DND-41 (cell line): Measurements from ENCODE around the gene UNC5C.

ENCODE experiments used
- ATAC-seq: fragments of 200-7000 bp; cut with Tn5 transposase; 3 replicates; pipeline ENCODE4 v1.9.1; 2021; ENCODE audit warnings: low read depth; ENCODE audit not compliant: insufficient read depth
- DNase-seq: peaks from one replicate; pipeline ENCODE4 v3.0.0-alpha.2; 2020
- H2AFZ ChIP-seq: 2 replicates; pipeline ENCODE4 v1.6.0; 2012; ENCODE audit warnings: low read depth, low read length
- H3K27ac ChIP-seq: 2 replicates; pipeline ENCODE4 v1.5.1; 2012; ENCODE audit warnings: low read length, inconsistent platforms
- H3K27me3 ChIP-seq: fragments of 200-600 bp; sonication (generic); 2 replicates; pipeline ENCODE4 v1.6.0; 2012; ENCODE audit warnings: low read length, mild to moderate bottlenecking, inconsistent platforms; ENCODE audit not compliant: insufficient read depth, poor library complexity
- H3K36me3 ChIP-seq: 2 replicates; pipeline ENCODE4 v1.5.1; 2012; ENCODE audit warnings: low read length, inconsistent platforms; ENCODE audit not compliant: insufficient read depth
- H3K4me1 ChIP-seq: 2 replicates; pipeline ENCODE4 v1.5.1; 2012; ENCODE audit warnings: mild to moderate bottlenecking, low read length; ENCODE audit not compliant: insufficient read depth
- H3K4me2 ChIP-seq: 2 replicates; pipeline ENCODE4 v1.6.0; 2012; ENCODE audit warnings: mild to moderate bottlenecking, moderate library complexity, low read length, inconsistent platforms; ENCODE audit not compliant: insufficient read depth
- H3K4me3 ChIP-seq, 2 experiments: fragments of 200-600 bp in 1 of 2; shearing (Covaris generic) in 1 of 2; 2 replicates each; pipeline ENCODE4 v1.5.1; 2012 to 2016; ENCODE audit warnings: inconsistent platforms in 2 of 2, low read length in 2 of 2, mild to moderate bottlenecking in 2 of 2, low read depth in 1 of 2, moderate library complexity in 1 of 2
- H3K79me2 ChIP-seq: 2 replicates; pipeline ENCODE4 v1.6.0; 2012; ENCODE audit warnings: low read length, inconsistent platforms; ENCODE audit not compliant: insufficient read depth
- H3K9ac ChIP-seq: 2 replicates; pipeline ENCODE4 v1.6.0; 2012; ENCODE audit warnings: low read depth, mild to moderate bottlenecking, inconsistent platforms, low read length, moderate library complexity
- H3K9me3 ChIP-seq: 2 replicates; pipeline ENCODE4 v1.5.1; 2012; ENCODE audit warnings: low read length, moderate library complexity, mild to moderate bottlenecking, inconsistent platforms; ENCODE audit not compliant: insufficient read depth, severe bottlenecking
- H4K20me1 ChIP-seq: 2 replicates; pipeline ENCODE4 v1.6.0; 2012; ENCODE audit warnings: low read length; ENCODE audit not compliant: insufficient read depth
- EZH2 ChIP-seq: IDR thresholded peaks from 3 replicates; pipeline ENCODE4 v1.6.1; 2012; ENCODE audit warnings: borderline replicate concordance, low read depth, mild to moderate bottlenecking, moderate library complexity, low read length, inconsistent platforms; ENCODE audit not compliant: severe bottlenecking
- TF ChIP-seq, protein P1 (sequence below): IDR thresholded peaks from 2 replicates; pipeline ENCODE4 v1.5.1; 2012; ENCODE audit warnings: borderline replicate concordance, low read length, moderate library complexity, mild to moderate bottlenecking; ENCODE audit not compliant: poor library complexity, severe bottlenecking; ENCODE audit errors: extremely low read depth

UNC5C gene

DNA sequence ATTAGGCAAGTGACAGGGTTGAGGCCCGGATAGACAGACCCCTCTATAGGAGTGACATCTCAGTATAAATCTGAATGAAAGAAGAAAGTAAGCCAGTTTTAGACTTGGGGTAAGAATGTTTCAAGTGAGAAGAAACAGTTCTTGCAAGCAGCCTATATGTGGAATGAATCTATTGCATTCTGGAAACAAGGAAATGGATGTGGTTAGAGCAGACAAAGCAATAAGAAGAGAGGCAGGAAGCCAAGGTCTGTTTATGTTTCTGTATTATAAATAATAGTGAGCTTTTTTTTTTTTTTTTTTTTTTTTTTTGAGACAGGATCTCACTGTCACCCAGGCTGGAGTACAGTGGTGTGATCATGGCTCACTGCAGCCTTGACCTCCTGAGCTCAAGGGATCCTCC, 255.8 kb downstream of the UNC5C start:
- no peak overlapping the region for H3K9ac ChIP-seq
- H3K4me3 ChIP-seq = no peak overlapping the region
- no peak for TF ChIP-seq EZH2
- TF ChIP-seq, protein P1, sequence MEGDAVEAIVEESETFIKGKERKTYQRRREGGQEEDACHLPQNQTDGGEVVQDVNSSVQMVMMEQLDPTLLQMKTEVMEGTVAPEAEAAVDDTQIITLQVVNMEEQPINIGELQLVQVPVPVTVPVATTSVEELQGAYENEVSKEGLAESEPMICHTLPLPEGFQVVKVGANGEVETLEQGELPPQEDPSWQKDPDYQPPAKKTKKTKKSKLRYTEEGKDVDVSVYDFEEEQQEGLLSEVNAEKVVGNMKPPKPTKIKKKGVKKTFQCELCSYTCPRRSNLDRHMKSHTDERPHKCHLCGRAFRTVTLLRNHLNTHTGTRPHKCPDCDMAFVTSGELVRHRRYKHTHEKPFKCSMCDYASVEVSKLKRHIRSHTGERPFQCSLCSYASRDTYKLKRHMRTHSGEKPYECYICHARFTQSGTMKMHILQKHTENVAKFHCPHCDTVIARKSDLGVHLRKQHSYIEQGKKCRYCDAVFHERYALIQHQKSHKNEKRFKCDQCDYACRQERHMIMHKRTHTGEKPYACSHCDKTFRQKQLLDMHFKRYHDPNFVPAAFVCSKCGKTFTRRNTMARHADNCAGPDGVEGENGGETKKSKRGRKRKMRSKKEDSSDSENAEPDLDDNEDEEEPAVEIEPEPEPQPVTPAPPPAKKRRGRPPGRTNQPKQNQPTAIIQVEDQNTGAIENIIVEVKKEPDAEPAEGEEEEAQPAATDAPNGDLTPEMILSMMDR = no peak
- H3K9me3 ChIP-seq = peaks cover 4% of the 10 kb centered on the region
- ATAC-seq = peak; percentile 88
- H3K79me2 ChIP-seq = no peaks in the 10 kb centered on the region
- peak; percentile 25 for DNase-seq
- H2AFZ ChIP-seq = peak overlapping the region; percentile 15
- H3K36me3 ChIP-seq = no peaks in the 10 kb centered on the region
- H3K4me1 ChIP-seq = peaks cover 30% of the 10 kb centered on the region
- H3K27me3 ChIP-seq = no peaks in the 10 kb centered on the region
- H3K4me2 ChIP-seq = peak overlapping the region; percentile 38; the same call in 1 of the 2 replicates
- H3K27ac ChIP-seq = peak overlapping the region; percentile 75
- H4K20me1 ChIP-seq = no peaks in the 10 kb centered on the region

DNA sequence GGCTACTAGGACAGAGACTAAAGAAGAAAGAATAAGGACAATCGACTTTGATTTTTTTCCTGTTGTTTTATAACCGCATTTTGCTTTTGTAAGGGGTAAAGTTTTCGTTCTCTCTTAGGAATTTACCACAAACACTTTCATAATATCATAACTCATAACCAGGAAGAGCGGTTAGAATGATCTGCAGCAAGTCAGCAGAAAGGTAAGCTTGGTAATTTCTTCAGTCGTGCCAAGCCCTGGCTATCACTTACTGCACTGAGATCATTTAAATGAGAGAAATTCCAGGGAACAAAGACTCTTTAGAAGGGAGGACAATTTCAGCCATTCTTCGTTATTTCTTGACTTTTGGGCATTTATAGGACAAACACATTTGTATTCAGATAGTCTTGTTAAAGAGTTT, 258.1 kb downstream of the UNC5C start:
- no peak for TF ChIP-seq EZH2
- TF ChIP-seq, protein P1 = no peak
- no peak overlapping the region for H3K9ac ChIP-seq
- H3K79me2 ChIP-seq = no peaks in the 10 kb centered on the region
- no peaks in the 10 kb centered on the region for H4K20me1 ChIP-seq
- no peak overlapping the region for H3K27ac ChIP-seq
- no peaks in the 10 kb centered on the region for H3K27me3 ChIP-seq
- DNase-seq = no peak
- H3K4me3 ChIP-seq = no peak overlapping the region
- H3K9me3 ChIP-seq = peaks cover 4% of the 10 kb centered on the region
- no peak overlapping the region for H3K4me2 ChIP-seq
- no peaks in the 10 kb centered on the region for H3K36me3 ChIP-seq
- H2AFZ ChIP-seq = no peak overlapping the region
- ATAC-seq = no peak
- peaks cover 30% of the 10 kb centered on the region for H3K4me1 ChIP-seq

DNA sequence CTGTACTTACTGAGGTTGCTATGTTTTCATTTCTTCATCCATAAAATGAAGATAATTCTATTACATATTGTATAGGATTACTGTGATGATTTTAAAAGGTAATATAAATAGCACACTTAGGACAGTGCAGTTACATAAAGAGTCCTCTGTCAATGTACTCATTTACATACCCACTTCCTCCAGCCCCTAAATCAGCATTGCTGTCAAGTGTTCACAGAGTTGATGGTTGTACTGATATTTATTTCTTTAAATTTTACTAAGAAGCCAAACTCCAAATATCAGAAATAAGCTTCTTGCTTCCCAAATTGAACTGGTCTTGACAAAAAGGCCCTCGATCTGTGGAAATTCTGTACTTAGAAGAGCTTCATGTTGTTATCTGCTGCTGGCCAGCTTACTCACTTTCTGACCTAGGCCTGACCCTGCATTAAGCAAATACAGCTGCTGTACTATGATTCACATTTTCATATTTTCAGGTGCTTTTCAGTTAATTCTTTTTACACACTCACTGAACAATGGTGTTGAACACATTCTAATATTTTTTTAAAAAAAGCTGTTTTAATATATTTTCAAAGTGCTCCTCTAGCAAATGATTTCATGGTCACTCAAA, 259.6 kb downstream of the UNC5C start:
- Histone ChIP-seq H4K20me1 (no peaks in the 10 kb centered on the region), H3K4me1 (peaks cover 30% of the 10 kb centered on the region), H3K9me3 (peaks cover 4% of the 10 kb centered on the region), H3K79me2 (no peaks in the 10 kb centered on the region), H2AFZ (peak overlapping the region; percentile 60; the same call in 1 of the 2 replicates), H3K36me3 (no peaks in the 10 kb centered on the region), H3K4me3 (no peak overlapping the region), H3K9ac (no peak overlapping the region), H3K27me3 (no peaks in the 10 kb centered on the region), H3K4me2 (no peak overlapping the region; the same call in 1 of the 2 replicates), H3K27ac (peak overlapping the region; percentile 59)
- ATAC-seq (peak; percentile 77), DNase-seq (no peak)
- TF ChIP-seq EZH2 = no peak
- TF ChIP-seq, protein P1 = no peak
